ENCODE data around the gene SYNM. TPM values are rescaled to one million over a fixed set of nuclear protein-coding genes. Genes with fewer than 3 reads are reported as not detected.

The SYNM gene
- total RNA-seq, 1 experiment from 2014 or later: 6.1 TPM

GRCh38 chr15:99101501-99101900 is 3.4 kb upstream of the SYNM start:
- no peaks in the 10 kb centered on the region for H3K36me3 ChIP-seq (ENCODE audit: control insufficient read depth, insufficient read depth, low read length)
- no peaks in the 10 kb centered on the region for H3K9me3 Mint-ChIP-seq (ENCODE audit: unreplicated experiment)
- DNase-seq: no peak
- H3K4me1 ChIP-seq: no peaks in the 10 kb centered on the region
- peaks cover 8% of the 10 kb centered on the region for H3K27me3 Mint-ChIP-seq (ENCODE audit: insufficient read depth, unreplicated experiment)
- intact Hi-C loops (cut with micrococcal nuclease; ENCODE audit: unreplicated experiment): no loop called here
- peaks cover 6% of the 10 kb centered on the region for H3K36me3 Mint-ChIP-seq (ENCODE audit: insufficient read depth, unreplicated experiment)
- H3K27me3 ChIP-seq (replicated peaks; ENCODE audit: control insufficient read depth, insufficient read depth, low read length): peaks cover 1% of the 10 kb centered on the region
- BruUV-seq (replicated peaks): no TSS peak
- H3K4me1 Mint-ChIP-seq (ENCODE audit: low read depth, unreplicated experiment): no peaks in the 10 kb centered on the region
- CTCF ChIA-PET: interaction anchor here (0.6 kb wide), 1 partner anchor 1372 kb away, joined by 3 read pairs; no protein-coding TSS in a partner anchor
- TF ChIP-seq CTCF (IDR thresholded peaks at IDR 0.05; ENCODE audit: insufficient read depth in 1 of 2, low read depth in 1 of 2, low read length in 1 of 2, severe bottlenecking in 1 of 2, unreplicated experiment in 1 of 2): no peak
- H3K4me3 ChIP-seq (ENCODE audit: low read depth, low read length): no peak overlapping the region
- H3K27ac Mint-ChIP-seq (ENCODE audit: unreplicated experiment): no peak overlapping the region
- H3K9me3 ChIP-seq: no peaks in the 10 kb centered on the region
- H3K4me3 Mint-ChIP-seq (ENCODE audit: unreplicated experiment): no peak overlapping the region
- POLR2A ChIA-PET: no interaction called here

GRCh38 chr15:99102332-99103235 is 2.3 kb upstream of the SYNM start:
- Histone ChIP-seq H3K9me3 (no peaks in the 10 kb centered on the region), H3K36me3 (ENCODE audit: control insufficient read depth, insufficient read depth, low read length) (no peaks in the 10 kb centered on the region), H3K4me3 (ENCODE audit: low read depth, low read length) (no peak overlapping the region), H3K27me3 (replicated peaks; ENCODE audit: control insufficient read depth, insufficient read depth, low read length) (peaks cover 1% of the 10 kb centered on the region), H3K4me1 (no peaks in the 10 kb centered on the region)
- intact Hi-C loops (cut with micrococcal nuclease; ENCODE audit: unreplicated experiment): no loop called here
- no peak for DNase-seq
- Mint-ChIP-seq H3K27ac (ENCODE audit: unreplicated experiment) (no peak overlapping the region), H3K27me3 (ENCODE audit: insufficient read depth, unreplicated experiment) (peaks cover 8% of the 10 kb centered on the region), H3K4me3 (ENCODE audit: unreplicated experiment) (no peak overlapping the region), H3K36me3 (ENCODE audit: insufficient read depth, unreplicated experiment) (peaks cover 6% of the 10 kb centered on the region), H3K9me3 (ENCODE audit: unreplicated experiment) (no peaks in the 10 kb centered on the region), H3K4me1 (ENCODE audit: low read depth, unreplicated experiment) (no peaks in the 10 kb centered on the region)
- no peak for TF ChIP-seq CTCF (IDR thresholded peaks at IDR 0.05; ENCODE audit: insufficient read depth in 1 of 2, low read depth in 1 of 2, low read length in 1 of 2, severe bottlenecking in 1 of 2, unreplicated experiment in 1 of 2)
- no TSS peak for BruUV-seq (replicated peaks)
- CTCF ChIA-PET: no interaction called here
- POLR2A ChIA-PET: no interaction called here

- intact Hi-C loops (cut with micrococcal nuclease; ENCODE audit: unreplicated experiment): no loop called here
- CTCF ChIA-PET: no interaction called here
- peaks cover 1% of the 10 kb centered on the region for H3K27me3 ChIP-seq (replicated peaks; ENCODE audit: control insufficient read depth, insufficient read depth, low read length)
These were observed 1.6 kb upstream of the SYNM start for GRCh38 chr15:99103279-99103678.

More at GRCh38 chr15:99103279-99103678, 1.6 kb upstream of the SYNM start:
- BruUV-seq (replicated peaks): no TSS peak
- Histone ChIP-seq H3K36me3 (ENCODE audit: control insufficient read depth, insufficient read depth, low read length) (no peaks in the 10 kb centered on the region), H3K4me1 (no peaks in the 10 kb centered on the region), H3K4me3 (ENCODE audit: low read depth, low read length) (no peak overlapping the region), H3K9me3 (no peaks in the 10 kb centered on the region)
- DNase-seq: no peak
- peaks cover 6% of the 10 kb centered on the region for H3K36me3 Mint-ChIP-seq (ENCODE audit: insufficient read depth, unreplicated experiment)
- TF ChIP-seq CTCF (IDR thresholded peaks at IDR 0.05; ENCODE audit: insufficient read depth in 1 of 2, low read depth in 1 of 2, low read length in 1 of 2, severe bottlenecking in 1 of 2, unreplicated experiment in 1 of 2): no peak
- H3K27me3 Mint-ChIP-seq (ENCODE audit: insufficient read depth, unreplicated experiment): peaks cover 8% of the 10 kb centered on the region
- no peak overlapping the region for H3K4me3 Mint-ChIP-seq (ENCODE audit: unreplicated experiment)
- H3K4me1 Mint-ChIP-seq (ENCODE audit: low read depth, unreplicated experiment): no peaks in the 10 kb centered on the region
- H3K27ac Mint-ChIP-seq (ENCODE audit: unreplicated experiment): no peak overlapping the region
- POLR2A ChIA-PET: no interaction called here
- no peaks in the 10 kb centered on the region for H3K9me3 Mint-ChIP-seq (ENCODE audit: unreplicated experiment)

Measured in Caco-2 (cell line).